IPS DF 4.7 (cell line): ENCODE measurements around the gene SERGEF.

Experiments
- DNase-seq: peaks from one replicate; pipeline ENCODE4 v3.0.0-alpha.2; 2013; ENCODE audit warnings: low spot score; ENCODE audit errors: extremely low read depth

Gene SERGEF

GRCh38 chr11:17790453-17790852 is 222.4 kb downstream of the SERGEF start:
- DNase-seq: no peak

GRCh38 chr11:17788084-17788483 is 224.8 kb downstream of the SERGEF start:
- DNase-seq: no peak

GRCh38 chr11:17786824-17787525 is 225.9 kb downstream of the SERGEF start:
- DNase-seq: no peak

GRCh38 chr11:17783878-17784277 is 229.0 kb downstream of the SERGEF start:
- DNase-seq: no peak

GRCh38 chr11:17782603-17783337 is 230.1 kb downstream of the SERGEF start:
- DNase-seq: no peak

GRCh38 chr11:17782145-17782544 is 230.7 kb downstream of the SERGEF start:
- no peak for DNase-seq

- DNase-seq: no peak
Observed at GRCh38 chr11:17781626-17782025, 231.2 kb downstream of the SERGEF start.

- no peak for DNase-seq
Observed at GRCh38 chr11:17781221-17781620, 231.6 kb downstream of the SERGEF start.

GRCh38 chr11:17780668-17781067 is 232.2 kb downstream of the SERGEF start:
- DNase-seq: no peak

GRCh38 chr11:17779861-17780594 is 232.8 kb downstream of the SERGEF start:
- DNase-seq: no peak

- no peak for DNase-seq
Observed at GRCh38 chr11:17778956-17779860, 233.6 kb downstream of the SERGEF start.

- DNase-seq: no peak
Observed at GRCh38 chr11:17778352-17778751, 234.5 kb downstream of the SERGEF start.

GRCh38 chr11:17777738-17778091 is 235.1 kb downstream of the SERGEF start:
- no peak for DNase-seq

GRCh38 chr11:17777086-17777737 is 235.6 kb downstream of the SERGEF start:
- DNase-seq: no peak

- DNase-seq: no peak
Observed at GRCh38 chr11:17776212-17776875, 236.5 kb downstream of the SERGEF start.

- DNase-seq: no peak
Observed at GRCh38 chr11:17775507-17776211, 237.2 kb downstream of the SERGEF start.

GRCh38 chr11:17775035-17775348 is 237.9 kb downstream of the SERGEF start:
- no peak for DNase-seq

- no peak for DNase-seq
Observed at GRCh38 chr11:17774232-17775034, 238.4 kb downstream of the SERGEF start.

GRCh38 chr11:17773674-17774073 is 239.2 kb downstream of the SERGEF start:
- no peak for DNase-seq
